ENCODE data around the gene CDHR3.

CDHR3 gene

GRCh38 chr7:106042196-106042611 is 79.1 kb downstream of the CDHR3 start:
- Histone ChIP-seq H3K4me3 (no peak overlapping the region), H3K27ac (peak overlapping the region in 1 of 21 experiments; percentile 5)

GRCh38 chr7:106045139-106045538 is 82.1 kb downstream of the CDHR3 start:
- H3K4me3 ChIP-seq: no peak overlapping the region
- H3K27ac ChIP-seq: no peak overlapping the region

GRCh38 chr7:106045586-106045985 is 82.5 kb downstream of the CDHR3 start:
- Histone ChIP-seq H3K27ac (no peak overlapping the region), H3K4me3 (no peak overlapping the region)

GRCh38 chr7:106047184-106047583 is 84.1 kb downstream of the CDHR3 start:
- peak overlapping the region in 1 of 21 experiments; percentile 77 for H3K27ac ChIP-seq

GRCh38 chr7:106047818-106048705 is 85.0 kb downstream of the CDHR3 start:
- peak overlapping the region in 5 of 21 experiments; percentile 18 to 77 (median 55) for H3K27ac ChIP-seq

More at GRCh38 chr7:106047184-106047583, 84.1 kb downstream of the CDHR3 start:
- H3K4me3 ChIP-seq: no peak overlapping the region

GRCh38 chr7:106048706-106049020 is 85.6 kb downstream of the CDHR3 start:
- H3K27ac ChIP-seq: peak overlapping the region in 5 of 21 experiments; percentile 18 to 77 (median 55)

More at GRCh38 chr7:106047818-106048705, 85.0 kb downstream of the CDHR3 start:
- no peak overlapping the region for H3K4me3 ChIP-seq

GRCh38 chr7:106049139-106049752 is 86.2 kb downstream of the CDHR3 start:
- H3K27ac ChIP-seq: peak overlapping the region in 4 of 21 experiments; percentile 41 to 84 (median 66)
- no peak overlapping the region for H3K4me3 ChIP-seq

More at GRCh38 chr7:106048706-106049020, 85.6 kb downstream of the CDHR3 start:
- H3K4me3 ChIP-seq: no peak overlapping the region

GRCh38 chr7:106050002-106050745 is 87.1 kb downstream of the CDHR3 start:
- peak overlapping the region in 16 of 21 experiments; percentile 1 to 84 (median 56) for H3K27ac ChIP-seq
- H3K4me3 ChIP-seq: no peak overlapping the region

- no peak overlapping the region for H3K4me3 ChIP-seq
- H3K27ac ChIP-seq: peak overlapping the region in 17 of 21 experiments; percentile 1 to 84 (median 54)
These were observed 87.7 kb downstream of the CDHR3 start for GRCh38 chr7:106050746-106051117.

GRCh38 chr7:106052681-106053080 is 89.6 kb downstream of the CDHR3 start:
- Histone ChIP-seq H3K4me3 (no peak overlapping the region), H3K27ac (no peak overlapping the region)

- Histone ChIP-seq H3K27ac (no peak overlapping the region), H3K4me3 (no peak overlapping the region)
These were observed 90.0 kb downstream of the CDHR3 start for GRCh38 chr7:106053109-106053508.

GRCh38 chr7:106054156-106054910 is 91.3 kb downstream of the CDHR3 start:
- Histone ChIP-seq H3K27ac (no peak overlapping the region), H3K4me3 (no peak overlapping the region)

- Histone ChIP-seq H3K4me3 (no peak overlapping the region), H3K27ac (no peak overlapping the region)
These were observed 92.0 kb downstream of the CDHR3 start for GRCh38 chr7:106054971-106055532.

GRCh38 chr7:106056513-106057203 is 93.6 kb downstream of the CDHR3 start:
- Histone ChIP-seq H3K4me3 (no peak overlapping the region), H3K27ac (peak overlapping the region in 2 of 21 experiments; percentile 66 to 78)

GRCh38 chr7:106057204-106057961 is 94.3 kb downstream of the CDHR3 start:
- Histone ChIP-seq H3K4me3 (no peak overlapping the region), H3K27ac (peak overlapping the region in 14 of 21 experiments; percentile 41 to 87 (median 75))

GRCh38 chr7:106057962-106058927 is 95.2 kb downstream of the CDHR3 start:
- Histone ChIP-seq H3K4me3 (no peak overlapping the region), H3K27ac (peak overlapping the region in 20 of 21 experiments; percentile 5 to 87 (median 66))

GRCh38 chr7:106058928-106059324 is 95.9 kb downstream of the CDHR3 start:
- H3K4me3 ChIP-seq: no peak overlapping the region
- peak overlapping the region in 20 of 21 experiments; percentile 5 to 87 (median 64) for H3K27ac ChIP-seq
